ENCODE results near the gene GPAT2.
A peak's percentile ranks its signal among the peaks of the same experiment; 100 is the strongest.
"Not testable (repeated sequence)": the region's sequence is repeated elsewhere in the genome, so short reads cannot be mapped to it uniquely, and the experiment has no call there.

Gene GPAT2

DNA sequence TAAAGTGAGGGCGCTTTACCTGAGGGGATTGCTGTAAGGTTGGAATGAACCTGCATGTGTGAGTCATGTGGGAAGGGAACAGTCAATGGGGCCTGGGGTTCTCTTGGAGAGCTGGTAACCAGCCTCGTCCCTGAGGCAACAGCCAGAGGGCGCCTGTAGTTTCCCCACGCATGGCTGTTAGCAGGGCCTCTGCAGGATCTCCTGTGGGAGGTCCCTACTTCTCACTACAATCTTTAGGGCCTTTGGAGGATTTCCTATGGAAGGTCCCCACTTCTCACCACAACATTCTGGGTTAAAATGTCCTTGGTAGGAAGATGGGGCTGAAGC is 23.6 kb downstream of the GPAT2 start:
- DNase-seq (ENCODE audit: low read depth) = not testable (repeated sequence)
- TF ChIP-seq, protein P1, sequence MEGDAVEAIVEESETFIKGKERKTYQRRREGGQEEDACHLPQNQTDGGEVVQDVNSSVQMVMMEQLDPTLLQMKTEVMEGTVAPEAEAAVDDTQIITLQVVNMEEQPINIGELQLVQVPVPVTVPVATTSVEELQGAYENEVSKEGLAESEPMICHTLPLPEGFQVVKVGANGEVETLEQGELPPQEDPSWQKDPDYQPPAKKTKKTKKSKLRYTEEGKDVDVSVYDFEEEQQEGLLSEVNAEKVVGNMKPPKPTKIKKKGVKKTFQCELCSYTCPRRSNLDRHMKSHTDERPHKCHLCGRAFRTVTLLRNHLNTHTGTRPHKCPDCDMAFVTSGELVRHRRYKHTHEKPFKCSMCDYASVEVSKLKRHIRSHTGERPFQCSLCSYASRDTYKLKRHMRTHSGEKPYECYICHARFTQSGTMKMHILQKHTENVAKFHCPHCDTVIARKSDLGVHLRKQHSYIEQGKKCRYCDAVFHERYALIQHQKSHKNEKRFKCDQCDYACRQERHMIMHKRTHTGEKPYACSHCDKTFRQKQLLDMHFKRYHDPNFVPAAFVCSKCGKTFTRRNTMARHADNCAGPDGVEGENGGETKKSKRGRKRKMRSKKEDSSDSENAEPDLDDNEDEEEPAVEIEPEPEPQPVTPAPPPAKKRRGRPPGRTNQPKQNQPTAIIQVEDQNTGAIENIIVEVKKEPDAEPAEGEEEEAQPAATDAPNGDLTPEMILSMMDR (IDR thresholded peaks at IDR 0.05; ENCODE audit: control insufficient read depth, extremely low read depth, insufficient read depth) = peak; percentile 15; the same call in 1 of the 2 replicates
- peak overlapping the region; percentile 23; the same call in 1 of the 2 replicates for H3K4me3 ChIP-seq (ENCODE audit: low read depth, low read length)

DNA sequence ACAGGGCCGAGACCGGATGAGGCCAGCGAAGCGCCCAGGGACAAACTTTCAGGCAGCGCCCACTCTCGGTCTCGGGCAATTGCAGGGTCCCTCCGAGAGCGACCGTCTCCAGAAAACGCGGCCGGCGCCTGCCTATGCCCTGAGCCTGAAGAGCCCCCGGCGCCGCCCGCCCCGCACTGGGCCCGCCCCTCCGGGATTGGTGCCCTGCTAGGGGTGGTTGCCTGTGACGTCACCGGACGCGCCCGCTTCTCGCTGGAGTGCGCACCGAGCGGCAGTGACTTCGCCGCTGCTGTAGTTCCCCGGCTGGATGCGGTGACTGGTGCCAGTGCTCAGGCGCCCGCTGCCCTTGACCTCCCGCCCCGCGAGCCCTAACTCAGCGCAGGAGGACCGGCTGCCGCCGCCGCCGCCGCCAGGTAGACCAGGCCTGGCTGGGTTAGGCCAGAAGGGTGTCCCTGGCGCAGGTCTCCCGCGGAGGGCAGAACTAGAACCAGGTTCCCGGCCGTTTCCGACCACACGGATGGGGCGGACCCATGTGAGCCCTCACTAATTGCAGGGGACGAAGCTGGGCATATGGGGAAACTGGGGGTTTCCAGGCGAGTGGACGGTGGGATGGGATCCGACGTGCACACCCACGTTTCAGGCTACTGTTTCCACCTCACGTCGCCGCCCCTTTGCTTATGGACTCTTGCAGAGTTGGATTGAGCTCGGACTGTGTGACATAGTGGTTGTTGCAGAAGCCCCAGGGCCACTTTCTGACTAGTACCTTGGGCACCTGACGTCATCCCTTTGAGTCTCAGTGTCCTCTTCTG is 24.2 kb downstream of the GPAT2 start:
- H3K4me3 ChIP-seq (ENCODE audit: low read depth, low read length) = peak overlapping the region; percentile 50
- peak; percentile 19 for DNase-seq (ENCODE audit: low read depth)

DNA sequence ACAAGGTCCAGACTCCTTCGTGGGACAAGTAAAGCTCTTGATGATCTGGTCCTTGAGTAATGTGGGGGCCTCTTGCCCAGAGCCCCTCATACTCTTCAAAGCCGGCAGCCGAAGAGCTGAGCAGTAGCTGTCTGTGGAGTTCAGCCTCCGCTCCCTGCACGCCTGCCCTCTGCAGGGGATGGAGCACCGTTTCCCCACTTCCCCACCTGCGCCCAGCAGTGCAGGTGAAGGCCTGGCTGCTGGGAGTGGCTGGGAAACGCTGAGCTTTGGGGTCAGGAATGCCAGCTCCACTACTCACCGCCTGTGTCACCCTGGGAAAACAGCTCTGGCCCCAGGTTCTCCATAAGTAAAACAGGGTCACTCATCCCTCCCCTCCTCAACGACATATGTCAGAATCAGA is 24.9 kb downstream of the GPAT2 start:
- peak overlapping the region; percentile 50 for H3K4me3 ChIP-seq (ENCODE audit: low read depth, low read length)
- DNase-seq (ENCODE audit: low read depth) = not testable (repeated sequence)

- DNase-seq (ENCODE audit: low read depth); H3K4me3 ChIP-seq (ENCODE audit: low read depth, low read length): not testable (repeated sequence)
Observed at GRCh38 chr2:96008051-96008450, 26.7 kb downstream of the GPAT2 start.

GRCh38 chr2:96006248-96006647 is 28.5 kb downstream of the GPAT2 start:
- not testable (repeated sequence) for H3K4me3 ChIP-seq (ENCODE audit: low read depth, low read length); DNase-seq (ENCODE audit: low read depth)

GRCh38 chr2:95992520-95993272 is 42.0 kb downstream of the GPAT2 start:
- H3K4me3 ChIP-seq (ENCODE audit: low read depth, low read length) = peak overlapping the region; percentile 50
- TF ChIP-seq, protein P1 (IDR thresholded peaks at IDR 0.05; ENCODE audit: control insufficient read depth, extremely low read depth, insufficient read depth) = peak; percentile 61
- not testable (repeated sequence) for DNase-seq (ENCODE audit: low read depth)

DNA sequence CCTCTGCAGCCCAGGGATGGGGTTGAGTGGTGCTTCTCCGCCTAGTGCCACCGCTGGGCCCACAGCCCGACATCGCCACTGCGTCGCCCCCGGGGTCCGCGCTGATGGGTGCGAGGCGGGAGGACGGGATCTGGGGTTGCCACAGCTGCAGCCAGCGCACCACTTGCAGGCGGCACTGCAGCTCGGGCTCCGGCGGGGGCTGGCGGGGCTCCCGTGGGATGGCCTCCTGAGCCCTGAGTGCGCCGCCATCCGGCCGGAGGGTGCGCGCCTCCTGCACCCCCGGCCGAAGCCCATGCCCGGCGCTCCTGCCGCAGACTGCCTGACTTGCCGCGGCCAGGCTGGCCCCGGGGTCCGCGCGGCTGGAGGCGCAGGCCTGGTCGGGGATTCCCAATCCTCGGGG is 42.6 kb downstream of the GPAT2 start:
- not testable (repeated sequence) for DNase-seq (ENCODE audit: low read depth)
- H3K4me3 ChIP-seq (ENCODE audit: low read depth, low read length) = peak overlapping the region; percentile 50

- H3K4me3 ChIP-seq (ENCODE audit: low read depth, low read length) = peak within 1 kb of the TSS; percentile 54
- peak; percentile 17 for DNase-seq (ENCODE audit: low read depth)
Observed at GRCh38 chr2:95991351-95992094, 43.2 kb downstream of the GPAT2 start, which contains the start of gene ANKRD36C. Gene ANKRD36C (minus strand): TSS chr2:95991824. CDS start chr2:95991708, 116 bp downstream.

GRCh38 chr2:95990884-95991283 is 43.8 kb downstream of the GPAT2 start:
- peak overlapping the region; percentile 33 for H3K4me3 ChIP-seq (ENCODE audit: low read depth, low read length)
- DNase-seq (ENCODE audit: low read depth) = not testable (repeated sequence)

Data from LNCaP clone FGC (cell line).